Endometrial microvascular endothelial cells (primary cell): ENCODE results near the gene RAB44. TPM values are rescaled to one million over a fixed set of nuclear protein-coding genes. Genes with fewer than 3 reads are reported as not detected.

Source experiments
- in situ Hi-C: cut with HindIII; loops from 2 replicates; pipeline ENCODE4 v1.10.0; 2017; ENCODE audit warnings: low sequenced_read_pairs, low pct_unique_long_range_greater_than_20kb; ENCODE audit errors: inconsistent ontology term
- total RNA-seq: library from RNA; depleted of rRNA; stranded (reverse); fragments of >200 nt; gene quantifications from one replicate; pipeline ENCODE4 v1.2.3, GENCODE V29; 2015; ENCODE audit errors: inconsistent ontology term

The RAB44 gene
- total RNA-seq, 1 donor from 2014 or later: not detected

GRCh38 chr6:36739947-36740817 lies 42.6 kb downstream of the RAB44 start:
- in situ Hi-C loops: no loop called here

GRCh38 chr6:36740818-36741179 lies 43.2 kb downstream of the RAB44 start:
- in situ Hi-C loops: no loop called here

- in situ Hi-C loops: no loop called here
Measured at GRCh38 chr6:36742146-36742545, 44.5 kb downstream of the RAB44 start.

- in situ Hi-C loops: no loop called here
Measured at GRCh38 chr6:36743032-36743431, 45.4 kb downstream of the RAB44 start.

GRCh38 chr6:36743538-36744303 lies 46.1 kb downstream of the RAB44 start:
- in situ Hi-C loops: no loop called here

GRCh38 chr6:36744304-36744673 lies 46.7 kb downstream of the RAB44 start:
- in situ Hi-C loops: no loop called here

GRCh38 chr6:36745283-36745682 lies 47.7 kb downstream of the RAB44 start:
- in situ Hi-C loops: no loop called here

GRCh38 chr6:36745836-36746235 lies 48.2 kb downstream of the RAB44 start:
- in situ Hi-C loops: no loop called here

- in situ Hi-C loops: no loop called here
Measured at GRCh38 chr6:36746251-36746650, 48.6 kb downstream of the RAB44 start.

GRCh38 chr6:36749829-36750489 lies 52.3 kb downstream of the RAB44 start:
- in situ Hi-C loops: loop anchor here (25.0 kb wide), 1 partner anchor 138 kb away; no protein-coding TSS in a partner anchor

- in situ Hi-C loops: loop anchor here (25.0 kb wide), 1 partner anchor 139 kb away; no protein-coding TSS in a partner anchor
Measured at GRCh38 chr6:36751091-36751490, 53.5 kb downstream of the RAB44 start.

GRCh38 chr6:36751833-36752186 lies 54.2 kb downstream of the RAB44 start:
- in situ Hi-C loops: loop anchor here (25.0 kb wide), 1 partner anchor 140 kb away; no protein-coding TSS in a partner anchor

- in situ Hi-C loops: loop anchor here (25.0 kb wide), 1 partner anchor 140 kb away; no protein-coding TSS in a partner anchor
Measured at GRCh38 chr6:36752187-36752885, 54.7 kb downstream of the RAB44 start.

GRCh38 chr6:36752886-36753506 lies 55.4 kb downstream of the RAB44 start:
- in situ Hi-C loops: loop anchor here (25.0 kb wide), 1 partner anchor 141 kb away; no protein-coding TSS in a partner anchor

GRCh38 chr6:36753671-36754405 lies 56.2 kb downstream of the RAB44 start:
- in situ Hi-C loops: loop anchor here (25.0 kb wide), 1 partner anchor 142 kb away; no protein-coding TSS in a partner anchor

GRCh38 chr6:36754582-36755434 lies 57.2 kb downstream of the RAB44 start:
- in situ Hi-C loops: loop anchor here (25.0 kb wide), 1 partner anchor 143 kb away; no protein-coding TSS in a partner anchor
